Measurements from ENCODE around the gene GPHN. TPM values are rescaled to one million over a fixed set of nuclear protein-coding genes. Genes with fewer than 3 reads are reported as not detected.
"Not testable (repeated sequence)": the region's sequence is repeated elsewhere in the genome, so short reads cannot be mapped to it uniquely, and the experiment has no call there.

The GPHN gene
- total RNA-seq, 1 donor from 2014 or later, result 17.4 TPM

DNA sequence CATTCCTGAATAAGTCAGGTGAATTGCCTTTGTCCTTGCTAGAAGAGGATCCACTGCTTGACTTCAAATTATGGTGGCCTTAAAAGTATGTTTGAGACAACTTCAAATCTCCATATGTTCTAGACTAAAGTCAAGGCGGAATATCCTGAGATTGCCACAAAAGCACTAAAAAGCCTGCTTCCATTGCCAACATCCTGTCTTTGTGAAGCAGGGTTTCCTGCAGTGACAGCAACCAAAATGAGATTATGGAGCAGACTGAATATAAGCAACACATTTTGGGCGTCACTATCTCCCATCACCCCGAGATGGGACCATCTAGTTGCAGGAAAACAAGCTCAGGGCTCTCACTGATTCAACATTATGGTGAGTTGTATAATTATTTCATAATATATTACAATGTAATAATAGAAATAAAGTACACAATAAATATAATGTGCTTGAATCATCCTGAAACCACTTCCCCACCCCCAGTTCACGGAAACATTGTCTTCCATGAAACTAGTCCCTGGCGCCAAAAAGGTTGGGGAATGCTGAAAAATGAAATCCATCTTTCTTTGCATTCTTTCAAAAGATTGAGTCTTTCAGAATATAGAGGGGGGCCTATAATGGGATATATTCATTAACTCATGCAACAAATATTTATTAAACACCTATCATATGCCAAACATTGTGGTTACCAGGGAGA is 143.7 kb downstream of the GPHN start:
- intact Hi-C loops (cut with micrococcal nuclease), result no loop called here

DNA sequence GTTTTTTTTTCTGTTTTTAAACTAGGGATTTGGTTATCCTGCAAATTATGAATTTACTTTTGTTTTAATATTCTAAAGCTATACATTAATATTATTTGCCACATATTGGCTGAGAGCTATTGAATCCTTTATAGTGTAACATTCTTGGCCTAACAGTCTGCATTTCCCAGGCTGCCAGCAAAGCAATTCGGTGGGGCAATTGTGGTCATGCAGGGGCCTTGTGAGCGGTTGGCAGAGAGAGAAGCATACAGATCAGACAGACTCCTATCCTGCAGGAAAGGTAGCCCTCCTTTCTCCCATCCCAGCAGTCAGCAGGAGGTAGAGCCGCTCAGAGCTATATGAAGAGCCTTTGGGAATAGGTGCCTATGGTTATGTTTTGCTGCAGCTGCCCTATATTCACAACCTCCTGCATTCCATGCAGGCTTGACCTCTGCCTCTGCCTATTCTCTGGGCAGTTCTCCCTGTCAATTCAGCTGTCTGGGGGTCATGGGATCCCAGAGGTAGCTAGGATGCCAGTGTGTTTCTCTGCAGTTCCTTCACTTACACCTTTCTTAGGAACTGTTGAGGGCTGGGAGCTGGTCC is 144.7 kb downstream of the GPHN start:
- intact Hi-C loops (cut with micrococcal nuclease), result no loop called here

DNA sequence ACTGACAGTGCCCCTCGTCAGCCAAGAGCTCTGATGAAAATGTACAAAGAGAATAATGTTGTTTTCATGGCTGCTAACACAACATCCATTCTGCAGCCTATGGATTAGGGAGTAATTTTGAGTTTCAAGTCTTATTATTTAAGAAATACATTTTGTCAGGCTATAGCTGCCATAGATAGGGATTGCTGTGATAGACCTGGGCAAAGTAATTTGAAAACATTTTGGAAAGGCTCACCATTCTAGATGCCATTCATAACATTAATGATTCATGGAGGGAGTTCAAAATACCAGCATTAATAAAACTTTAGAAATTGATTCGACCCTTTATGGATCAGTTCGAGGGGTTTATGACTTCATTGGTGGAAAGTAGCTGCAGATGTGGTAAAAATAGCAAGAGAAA is 149.8 kb downstream of the GPHN start:
- intact Hi-C loops (cut with micrococcal nuclease), result no loop called here

DNA sequence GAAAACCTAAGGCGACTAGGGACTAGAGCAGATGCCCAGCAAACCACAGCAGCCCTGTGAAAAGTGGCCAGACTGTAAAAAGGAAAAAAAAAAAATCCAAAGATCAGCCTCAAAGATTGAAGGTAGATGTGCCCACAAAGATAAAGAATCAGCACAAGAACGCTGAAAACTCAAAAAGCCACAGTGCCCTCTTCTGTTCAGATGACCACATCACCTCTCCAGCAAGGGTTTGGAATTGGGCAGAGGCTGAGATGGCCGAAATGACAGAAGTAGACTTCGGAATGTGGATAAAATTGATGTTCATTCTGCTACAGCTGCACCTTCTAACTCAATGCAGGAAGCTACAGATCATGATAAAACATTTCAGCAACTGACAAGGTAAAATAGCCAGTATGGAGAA is 154.4 kb downstream of the GPHN start:
- intact Hi-C loops (cut with micrococcal nuclease), result loop anchor here (5.0 kb wide), 1 partner anchor 165 kb away; no protein-coding TSS in a partner anchor

DNA sequence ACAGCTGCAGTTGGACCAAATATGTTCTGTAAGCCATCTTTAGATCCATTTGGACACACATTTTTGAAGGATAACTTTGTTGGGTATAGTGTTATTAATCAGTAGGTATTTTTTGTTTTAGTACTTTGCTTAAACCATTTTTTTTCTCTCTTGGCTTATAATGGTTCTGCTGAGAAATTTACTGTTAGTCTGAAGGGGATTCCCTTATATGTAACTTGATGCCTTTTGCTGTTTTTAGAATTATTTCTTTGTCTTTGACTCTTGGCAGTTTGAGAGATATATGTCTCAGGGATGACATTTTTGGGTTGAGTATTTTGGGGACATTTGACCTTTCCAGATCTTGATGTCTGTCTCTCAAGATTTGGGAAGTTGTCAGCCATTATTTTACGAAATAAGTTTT is 169.8 kb downstream of the GPHN start:
- intact Hi-C loops (cut with micrococcal nuclease), result no loop called here

DNA sequence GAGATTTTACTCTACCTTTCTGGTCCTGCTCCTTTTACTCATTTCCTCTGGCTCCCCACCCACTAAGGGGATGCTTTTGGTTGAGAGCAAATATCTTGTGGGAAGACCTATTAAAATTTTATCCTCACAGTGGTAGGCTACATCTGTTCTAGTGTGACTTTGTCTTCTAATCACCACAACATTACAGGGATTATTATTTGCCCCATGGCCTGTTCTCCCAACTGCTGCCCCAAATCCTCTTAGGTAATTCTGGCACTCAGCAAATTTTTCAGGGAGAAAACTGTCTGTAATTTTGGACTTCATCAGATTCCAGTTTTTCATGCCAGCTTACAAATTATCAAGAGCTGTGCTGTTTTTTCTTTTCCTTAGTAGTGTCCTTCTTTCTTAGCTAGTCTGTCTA is 172.3 kb downstream of the GPHN start:
- intact Hi-C loops (cut with micrococcal nuclease), result no loop called here

DNA sequence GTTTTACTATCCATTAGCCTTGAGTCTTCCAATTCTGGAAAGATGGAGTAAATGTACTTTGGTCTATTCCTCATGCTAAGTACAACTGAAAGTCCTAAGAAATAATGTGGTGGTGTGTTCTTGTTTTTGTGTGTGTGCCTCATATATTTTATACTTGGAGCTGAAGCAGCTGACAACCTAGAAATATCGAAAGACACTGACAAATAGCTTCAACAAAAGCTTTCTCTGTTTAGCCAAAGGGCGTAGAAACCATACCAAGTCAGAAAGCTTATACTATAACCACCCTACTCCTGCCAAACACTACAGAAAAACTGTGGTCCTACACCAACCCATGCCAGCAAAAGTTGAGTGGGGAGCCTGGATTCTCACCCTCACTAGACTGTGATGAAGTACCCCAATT is 188.4 kb downstream of the GPHN start:
- intact Hi-C loops (cut with micrococcal nuclease), result no loop called here

DNA sequence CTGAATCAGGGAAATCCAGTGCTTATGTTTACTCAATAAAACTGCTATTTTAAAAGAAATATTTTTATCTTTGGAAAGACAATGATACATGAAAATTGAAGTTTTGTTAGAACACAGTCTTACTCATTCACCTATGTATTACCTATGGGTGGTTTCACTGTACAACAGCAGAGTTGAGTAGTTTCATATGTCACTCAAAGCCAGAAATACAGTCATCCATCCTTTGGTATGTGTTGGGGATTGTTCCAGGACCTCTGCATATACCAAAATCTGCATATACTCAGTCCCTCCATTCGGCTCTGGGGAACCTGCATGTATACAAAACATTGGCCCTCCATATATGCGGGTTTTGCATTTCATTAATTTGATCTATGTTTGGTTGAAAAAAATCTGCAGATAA is 190.6 kb downstream of the GPHN start:
- intact Hi-C loops (cut with micrococcal nuclease), result no loop called here

DNA sequence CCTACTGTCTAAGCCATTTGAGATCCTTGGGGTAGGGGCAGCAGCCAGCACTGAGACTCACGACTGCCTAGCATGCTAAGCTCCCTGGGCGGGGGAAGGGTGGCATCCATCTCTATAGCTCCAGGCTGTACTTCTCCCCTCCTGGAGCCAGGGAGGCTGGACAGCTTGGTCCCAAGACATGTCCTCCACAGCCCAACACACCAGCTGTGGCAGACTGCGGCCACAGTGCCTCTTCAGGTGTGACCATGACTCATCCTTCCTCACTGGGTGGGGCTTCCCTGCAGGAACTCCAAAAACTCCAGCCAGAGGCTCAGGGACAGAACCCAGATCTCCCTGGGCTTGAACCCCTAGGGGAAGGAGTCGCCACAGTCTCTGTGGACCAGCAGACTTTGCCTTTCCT is 193.9 kb downstream of the GPHN start:
- intact Hi-C loops (cut with micrococcal nuclease), result no loop called here

DNA sequence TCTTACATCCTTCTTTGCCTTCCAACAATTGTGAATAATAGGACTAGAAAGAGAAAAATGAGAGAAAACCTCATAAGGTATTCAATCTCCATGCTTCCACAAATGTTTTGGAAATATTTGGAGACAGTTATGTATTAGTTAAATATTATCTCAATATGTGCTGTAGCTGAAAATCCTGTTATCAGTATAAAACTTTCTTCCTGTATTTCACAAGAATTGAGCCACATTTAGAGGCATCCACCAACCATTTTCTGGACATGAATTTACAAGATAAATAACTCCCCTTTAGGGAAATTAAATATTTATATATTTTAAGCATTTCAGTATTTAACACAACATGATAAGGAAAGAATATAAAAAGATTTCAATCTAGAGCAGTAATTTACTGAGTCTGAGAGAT is 200.3 kb downstream of the GPHN start:
- intact Hi-C loops (cut with micrococcal nuclease), result no loop called here

DNA sequence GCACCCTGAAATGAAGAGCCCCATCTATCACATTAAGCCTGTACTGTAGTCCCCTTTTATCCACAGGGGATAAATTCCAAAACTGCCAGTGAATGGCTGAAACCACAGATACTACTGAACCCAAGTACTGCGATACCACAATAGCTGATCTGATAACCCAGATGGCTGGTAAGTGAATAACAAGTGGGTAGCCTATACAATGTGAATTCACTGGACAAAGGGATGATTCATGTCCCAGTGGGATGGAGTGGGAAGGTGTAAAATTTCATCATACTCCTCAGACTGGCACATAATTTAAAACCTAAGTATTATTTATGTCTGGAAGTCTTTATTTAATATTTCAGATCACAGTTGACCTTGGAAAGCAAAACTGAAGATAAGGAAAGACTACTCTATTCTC is 201.3 kb downstream of the GPHN start:
- intact Hi-C loops (cut with micrococcal nuclease), result no loop called here

DNA sequence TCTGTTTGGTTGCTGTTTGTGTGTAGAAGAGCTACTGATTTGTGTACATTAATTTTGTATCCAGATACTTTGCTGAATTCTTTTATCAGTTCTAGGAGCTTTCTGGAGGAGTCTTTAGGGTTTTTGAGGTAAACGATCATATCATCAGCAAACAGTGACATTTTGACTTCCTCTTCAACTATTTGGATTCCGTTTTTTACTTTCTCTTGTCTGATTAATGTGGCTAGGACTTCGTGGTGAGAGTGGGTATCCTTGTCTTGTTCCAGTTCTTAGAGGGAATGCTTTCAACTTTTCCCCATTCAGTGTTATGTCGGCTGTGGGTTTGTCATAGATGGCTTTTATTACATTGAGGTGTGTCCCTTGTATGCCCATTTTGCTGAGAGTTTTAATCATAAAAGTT is 206.3 kb downstream of the GPHN start:
- intact Hi-C loops (cut with micrococcal nuclease), result not testable (repeated sequence)

DNA sequence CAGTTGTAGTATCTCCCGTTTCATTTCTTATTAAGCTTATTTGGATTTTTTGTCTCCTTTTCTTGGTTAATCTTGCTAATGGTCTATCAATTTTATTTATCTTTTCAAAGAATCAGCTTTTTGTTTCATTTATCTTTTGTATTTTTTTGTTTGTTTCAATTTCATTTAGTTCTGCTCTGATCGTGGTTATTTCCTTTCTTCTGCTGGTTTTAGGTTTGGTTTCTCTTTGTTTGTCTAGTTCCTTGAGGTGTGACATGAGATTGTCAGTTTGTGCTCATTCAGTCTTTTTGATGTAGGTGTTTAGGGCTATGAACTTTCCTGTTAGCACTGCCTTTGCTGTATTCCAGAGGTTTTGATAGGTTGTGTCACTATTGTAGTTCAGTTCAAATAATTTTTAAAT is 207.4 kb downstream of the GPHN start:
- intact Hi-C loops (cut with micrococcal nuclease), result not testable (repeated sequence)

DNA sequence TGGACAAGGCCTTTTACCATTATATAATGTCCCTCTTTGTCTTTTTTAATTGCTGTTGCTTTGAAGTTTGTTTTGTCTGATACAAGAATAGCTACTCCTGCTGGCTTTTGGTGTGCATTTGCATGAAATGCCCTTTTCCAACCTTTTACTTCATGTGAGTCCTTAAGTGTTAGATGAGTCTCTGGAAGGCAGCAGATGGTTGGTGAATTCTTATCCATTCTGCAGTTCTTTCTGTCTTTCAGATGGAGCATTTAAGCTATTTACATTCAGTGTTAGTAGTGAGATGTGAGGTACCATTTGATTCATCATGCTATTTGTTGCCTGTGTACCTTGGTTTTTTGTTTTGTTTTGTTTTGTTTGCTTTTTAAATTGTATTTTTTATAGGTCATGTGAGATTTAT is 208.3 kb downstream of the GPHN start:
- intact Hi-C loops (cut with micrococcal nuclease), result no loop called here

DNA sequence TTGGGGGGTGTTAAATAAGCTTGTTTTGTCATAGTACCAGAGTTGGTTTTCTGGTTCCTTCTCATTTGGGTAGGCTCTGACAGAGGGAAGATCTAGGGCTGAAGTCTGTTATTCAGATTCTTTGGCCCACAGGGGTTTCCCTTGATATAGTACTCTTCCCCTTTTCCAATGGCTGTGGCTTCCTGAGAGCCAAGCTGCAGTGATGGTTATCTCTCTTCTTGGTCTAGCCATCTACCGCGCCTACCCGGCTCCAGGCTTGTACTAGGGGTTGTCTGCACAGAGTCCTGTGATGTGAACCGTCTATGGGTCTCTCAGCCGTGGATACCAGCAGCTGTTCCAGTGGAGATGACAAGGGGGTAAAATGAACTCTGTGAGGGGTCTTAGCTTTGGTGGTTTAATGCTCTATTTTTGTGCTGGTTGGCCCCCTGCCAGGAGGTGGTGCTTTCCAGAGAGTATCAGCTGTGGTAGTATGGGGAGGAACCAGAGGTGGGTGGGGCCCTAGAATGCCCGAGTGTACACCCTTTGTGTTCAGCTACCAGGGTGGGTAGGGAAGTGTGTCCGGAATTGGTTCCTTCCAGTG is 209.7 kb downstream of the GPHN start:
- intact Hi-C loops (cut with micrococcal nuclease), result no loop called here

DNA sequence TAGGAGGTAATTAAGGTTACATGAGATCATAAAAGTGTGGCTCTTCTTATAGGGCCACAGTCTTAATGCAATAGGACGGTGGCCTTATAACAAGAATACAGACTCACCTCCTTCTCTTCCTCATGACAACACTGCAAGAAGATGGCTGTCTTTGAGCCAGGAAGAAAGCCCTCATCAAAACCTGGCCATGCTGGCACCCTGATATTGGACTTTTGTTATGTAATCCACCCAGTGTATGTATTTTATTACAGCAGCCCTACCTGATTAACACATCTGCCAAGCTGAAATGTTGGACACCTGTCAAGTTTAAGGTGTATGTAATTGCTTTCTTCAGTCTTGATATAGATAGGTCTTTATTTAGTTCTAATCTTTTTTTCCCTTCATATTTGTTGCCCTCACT is 217.0 kb downstream of the GPHN start:
- intact Hi-C loops (cut with micrococcal nuclease), result no loop called here

DNA sequence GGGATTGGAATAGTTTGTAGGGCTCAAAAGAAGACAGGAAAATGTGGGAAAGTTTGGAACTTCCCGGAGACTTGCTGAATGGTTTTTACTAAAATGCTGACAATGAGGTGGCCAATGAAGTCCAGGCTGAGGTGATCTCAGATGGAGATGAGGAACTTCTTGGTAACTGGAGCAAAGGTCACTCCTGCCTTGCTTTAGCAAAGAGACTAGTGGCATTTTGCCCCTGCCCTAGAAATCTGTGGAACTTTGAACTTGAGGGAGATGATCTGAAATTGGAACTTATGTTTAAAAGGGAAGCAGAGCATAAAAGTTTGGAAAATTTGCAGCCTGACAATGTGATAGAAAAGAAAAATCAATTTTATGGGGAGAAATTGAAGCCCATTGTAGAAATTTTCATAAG is 223.4 kb downstream of the GPHN start:
- intact Hi-C loops (cut with micrococcal nuclease), result not testable (repeated sequence)

DNA sequence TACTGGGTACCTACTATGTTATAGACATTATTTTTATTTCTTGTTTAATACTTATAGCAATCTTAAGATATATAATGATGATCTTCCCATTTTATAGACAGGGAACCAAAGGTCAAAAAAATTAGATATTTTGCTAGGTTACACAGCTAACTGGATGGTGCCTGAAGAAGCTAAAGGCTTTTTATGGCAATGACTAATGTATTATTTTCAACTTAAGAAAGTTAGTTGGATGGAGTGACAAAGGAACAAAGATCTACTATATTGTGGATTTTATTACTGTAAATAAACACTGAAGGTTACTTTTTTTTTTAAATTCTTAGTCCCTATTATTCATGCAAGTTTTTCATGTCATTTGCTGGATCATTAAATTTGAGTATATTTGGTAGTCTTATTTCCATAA is 227.9 kb downstream of the GPHN start:
- intact Hi-C loops (cut with micrococcal nuclease), result no loop called here

DNA sequence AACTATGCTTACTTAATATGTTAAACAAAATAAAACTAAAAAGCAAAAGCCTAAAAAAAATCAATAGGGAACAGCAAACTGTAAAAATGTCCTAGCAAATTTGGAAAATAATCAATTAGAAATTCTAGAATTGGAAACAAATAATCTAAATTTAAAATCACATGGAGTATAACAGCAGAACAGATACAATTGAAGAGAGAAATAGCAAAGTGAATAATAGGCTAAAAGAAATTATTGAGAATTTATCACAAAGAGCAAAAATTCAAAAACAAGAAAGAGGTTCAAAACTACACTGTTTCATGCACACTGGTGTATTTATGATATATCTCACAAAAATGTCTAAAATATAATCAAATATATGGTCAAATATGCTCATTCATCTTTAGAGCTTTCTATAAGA is 231.9 kb downstream of the GPHN start:
- intact Hi-C loops (cut with micrococcal nuclease), result loop anchor here (10.0 kb wide), 2 partner anchors 115 to 235 kb away; partner anchors contain the start of gene GPHN

DNA sequence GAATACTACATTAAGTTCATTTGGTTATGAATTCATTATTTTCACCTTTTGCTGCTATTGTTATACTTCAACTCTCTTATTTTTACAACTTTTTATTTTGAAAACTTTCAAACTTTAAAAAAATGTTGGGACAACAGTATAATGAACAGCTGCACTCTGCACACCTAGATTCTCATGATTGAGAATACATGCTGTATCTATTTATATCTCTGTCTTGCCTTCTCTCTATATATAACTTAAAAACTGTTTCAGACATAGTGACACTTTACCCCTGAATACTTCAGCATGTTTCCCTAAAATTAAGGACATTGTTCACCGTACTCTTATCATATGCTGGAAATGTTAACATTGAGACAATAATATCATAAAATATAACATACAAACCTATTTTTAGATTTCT is 237.1 kb downstream of the GPHN start:
- intact Hi-C loops (cut with micrococcal nuclease), result loop anchor here (10.0 kb wide), 2 partner anchors 120 to 240 kb away; partner anchors contain the start of gene GPHN

DNA sequence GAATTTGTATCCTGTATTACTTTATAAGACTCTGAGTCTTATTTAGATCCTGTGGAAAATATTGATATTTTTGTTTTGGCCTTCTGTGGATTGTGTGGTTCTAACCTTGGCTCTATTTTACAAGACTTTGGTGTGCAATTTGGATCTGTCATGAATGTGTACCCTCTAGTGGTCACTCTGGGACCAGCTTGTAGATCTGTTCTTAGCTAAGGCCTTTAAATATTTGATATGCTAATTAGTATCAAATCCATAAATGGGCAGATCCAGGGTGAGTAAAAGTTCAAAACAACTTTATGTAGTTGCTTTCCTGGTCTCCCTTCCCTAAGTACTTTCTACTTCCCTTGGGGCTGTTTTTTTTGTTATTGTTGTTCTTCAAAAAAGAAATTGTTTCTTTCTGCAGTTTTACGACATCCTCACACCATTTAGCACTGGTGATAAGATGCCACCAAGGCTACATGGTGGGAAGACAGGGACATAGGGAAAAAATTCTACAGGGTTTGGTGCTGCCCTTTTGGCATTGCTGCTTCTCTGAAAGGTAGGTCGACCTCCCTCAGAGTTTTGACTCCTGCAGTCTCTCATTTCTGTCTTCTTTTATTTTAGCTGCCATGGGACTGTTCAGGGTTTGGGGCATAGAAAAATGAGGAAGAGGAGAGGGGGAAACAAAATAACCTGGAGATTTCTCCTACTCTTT is 238.5 kb downstream of the GPHN start:
- intact Hi-C loops (cut with micrococcal nuclease), result loop anchor here (10.0 kb wide), 2 partner anchors 122 to 242 kb away; partner anchors contain the start of gene GPHN

DNA sequence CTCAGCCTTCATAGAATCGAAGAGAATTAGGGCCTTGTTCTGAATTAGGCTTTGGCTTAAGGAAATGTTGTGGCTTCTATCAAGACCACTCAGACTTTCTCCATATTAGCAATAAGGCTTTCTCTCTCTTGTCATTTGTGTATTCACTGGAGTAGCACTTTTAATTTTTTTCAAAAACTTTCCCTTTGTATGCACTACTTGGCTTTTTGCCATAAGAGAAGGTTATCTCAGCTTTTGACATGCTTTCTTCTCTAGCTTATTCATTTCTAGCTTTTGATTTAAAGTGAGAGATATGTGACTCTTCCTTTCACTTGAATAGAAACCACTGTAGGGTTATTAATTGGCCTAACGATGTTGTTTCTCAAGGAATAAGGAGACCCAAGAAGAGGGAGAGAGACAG is 244.2 kb downstream of the GPHN start:
- intact Hi-C loops (cut with micrococcal nuclease), result no loop called here
